HG02852 (cell line): Measurements from ENCODE around the gene ANKRD50.
A peak's percentile ranks its signal among the peaks of the same experiment; 100 is the strongest.

Experiments used
- ATAC-seq: cut with Tn5 transposase; IDR thresholded peaks from one replicate; pipeline ENCODE4 v1.9.1; 2021; ENCODE audit warnings: mild to moderate bottlenecking, moderate library complexity; ENCODE audit not compliant: unreplicated experiment

The ANKRD50 gene

DNA sequence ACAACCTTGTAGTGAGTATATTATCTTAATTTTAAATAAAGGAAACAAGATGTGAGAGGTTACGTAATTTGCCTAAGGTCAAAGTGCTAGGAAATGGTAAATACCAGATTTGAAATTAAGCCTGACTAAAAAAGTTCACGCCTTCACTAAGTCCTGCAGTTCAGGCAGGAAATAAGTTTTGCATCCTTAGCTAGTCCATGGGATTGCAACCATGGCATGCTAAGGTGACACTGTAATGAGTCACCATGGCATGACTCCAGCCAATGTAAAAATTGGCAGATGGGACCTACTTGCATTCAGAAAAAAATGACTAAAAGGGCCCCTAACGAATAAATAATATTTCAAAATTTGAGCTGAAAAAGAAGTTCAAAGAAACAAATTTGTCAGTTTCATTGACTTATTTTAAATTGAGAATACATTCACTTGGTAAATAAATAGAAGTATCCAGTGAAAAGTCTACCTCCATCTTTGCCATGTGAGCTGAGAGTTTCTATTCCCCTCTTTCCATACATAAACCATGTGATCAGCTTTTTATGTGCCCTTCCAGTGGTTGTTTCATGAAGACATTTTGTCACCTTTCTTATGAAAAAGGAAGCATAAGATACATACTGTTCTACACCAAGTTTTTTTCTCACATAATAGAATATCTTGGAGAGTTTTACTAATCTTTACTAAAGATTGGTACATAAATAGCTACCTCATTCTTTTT is 72.4 kb downstream of the ANKRD50 start:
- ATAC-seq, result no peak

DNA sequence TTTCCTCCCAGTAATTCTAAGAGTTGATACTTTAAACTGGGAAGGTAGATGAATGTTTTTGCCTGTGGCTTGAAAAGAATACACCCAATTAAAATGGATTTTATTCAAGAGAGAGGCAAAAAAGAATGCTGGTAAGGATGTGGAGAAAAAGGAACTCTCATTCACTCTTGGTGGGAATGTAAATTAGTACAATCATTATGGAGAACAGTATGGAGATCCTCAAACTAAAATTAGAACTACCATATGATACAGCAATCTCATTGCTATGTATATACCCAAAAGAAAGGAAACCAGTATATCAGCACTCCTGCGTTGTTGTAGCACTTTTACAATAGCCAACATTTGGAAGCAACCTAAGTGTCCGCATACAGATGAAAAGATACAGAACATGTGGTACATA is 75.2 kb downstream of the ANKRD50 start:
- ATAC-seq, result no peak

DNA sequence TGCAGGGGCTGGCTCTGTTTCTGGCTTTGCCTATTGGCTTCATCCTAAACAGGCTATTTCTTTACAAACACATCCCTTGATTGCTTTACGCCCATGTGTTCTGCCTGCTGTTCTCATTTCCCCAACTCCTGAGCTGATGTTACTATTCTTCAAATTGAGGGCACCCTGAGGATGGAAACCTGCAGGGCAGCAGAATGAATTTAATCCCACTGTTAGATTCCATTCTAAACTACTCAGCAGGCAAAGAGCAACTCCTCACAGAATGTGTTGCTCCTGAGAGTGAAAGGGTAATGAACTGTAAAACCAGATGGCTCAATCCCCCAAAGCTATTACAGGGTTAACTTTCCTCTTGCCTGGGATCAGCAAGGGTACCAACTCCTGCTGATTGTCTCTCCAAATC is 75.7 kb downstream of the ANKRD50 start:
- no peak for ATAC-seq

DNA sequence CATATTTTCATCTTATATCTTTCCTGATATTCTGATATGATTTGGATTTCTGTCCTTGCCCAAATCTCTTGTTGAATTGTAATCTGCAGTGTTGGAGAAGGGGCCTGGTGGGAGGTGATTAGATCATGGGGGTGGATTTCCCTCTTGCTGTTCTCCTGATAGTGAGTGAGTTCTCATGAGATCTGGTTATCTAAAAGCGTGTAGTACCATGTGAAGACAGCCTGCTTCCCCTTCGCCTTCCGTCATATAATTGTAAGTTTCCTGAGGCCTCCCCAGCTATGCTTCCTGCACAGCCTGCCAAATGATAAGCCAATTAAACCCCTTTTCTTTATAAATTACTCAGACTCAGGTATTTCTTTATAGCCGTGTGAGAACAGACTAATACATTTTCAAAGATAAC is 77.2 kb downstream of the ANKRD50 start:
- ATAC-seq, result no peak

DNA sequence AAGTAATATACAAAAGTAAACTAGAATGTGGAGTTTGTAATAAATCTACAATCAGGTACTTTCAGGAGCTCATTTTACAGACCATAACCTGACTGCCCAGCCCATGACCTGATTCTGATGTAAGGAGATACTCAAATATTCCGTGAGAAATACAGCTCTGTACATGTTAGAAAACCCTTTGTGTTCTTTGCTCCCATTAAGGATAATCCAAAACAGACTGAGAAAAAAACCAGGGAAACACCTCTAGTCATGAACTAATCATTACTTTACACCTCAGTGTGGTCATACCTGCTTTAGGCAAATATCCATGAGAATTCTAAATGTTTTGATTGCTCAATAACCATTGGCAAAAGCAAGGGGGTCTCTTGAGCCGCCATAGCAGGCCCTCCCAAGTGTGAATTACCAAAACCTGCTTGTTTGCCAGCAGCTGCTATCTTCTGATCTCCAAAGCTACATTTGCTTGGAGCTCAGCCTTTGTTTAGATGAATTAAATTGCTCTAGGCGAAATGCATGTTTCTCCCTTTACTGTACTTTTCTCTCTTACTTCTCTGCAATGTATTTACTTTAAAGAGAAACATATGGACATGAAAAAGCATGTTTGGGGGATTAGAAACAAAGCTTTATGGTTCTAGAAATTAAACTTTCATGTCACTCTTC is 79.1 kb downstream of the ANKRD50 start:
- ATAC-seq, result no peak

DNA sequence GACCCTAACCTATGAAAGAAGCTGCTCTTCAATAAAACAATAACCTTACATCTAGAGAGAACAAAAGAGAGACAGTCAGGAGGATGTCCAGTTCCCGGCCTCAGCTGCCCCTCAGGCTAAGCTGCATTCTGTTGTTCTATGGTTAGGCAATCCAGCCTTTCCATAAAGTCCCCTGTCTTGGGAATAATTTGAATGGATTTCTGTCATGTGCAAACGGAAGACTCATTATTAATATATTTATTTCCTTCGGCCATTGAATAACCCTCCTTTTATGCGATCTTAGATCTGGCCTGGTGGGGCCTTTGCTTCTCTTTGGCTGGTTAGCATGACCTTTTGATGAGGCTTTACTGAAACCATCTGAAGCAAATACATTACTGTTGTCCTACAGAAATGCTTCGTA is 80.1 kb downstream of the ANKRD50 start:
- no peak for ATAC-seq

DNA sequence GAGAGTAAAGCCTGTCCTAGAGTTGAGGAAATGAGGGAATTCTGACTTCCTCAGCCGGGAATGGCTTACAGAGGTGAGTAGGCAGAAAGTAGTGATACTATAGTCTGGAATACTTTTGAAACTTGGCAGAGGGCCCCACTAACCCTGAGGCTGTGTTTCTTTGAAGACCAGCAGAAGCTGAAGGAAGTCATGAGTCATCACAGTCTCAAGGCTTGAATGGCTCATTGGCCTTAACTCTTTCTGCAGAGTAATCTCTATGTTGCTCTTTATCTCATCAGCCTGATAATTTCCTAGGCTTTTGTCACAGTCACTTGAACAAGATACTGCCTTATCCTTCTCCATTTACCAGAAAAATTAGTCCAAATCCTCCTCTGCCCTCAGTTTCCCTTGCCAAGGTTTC is 80.8 kb downstream of the ANKRD50 start:
- peak; percentile 99 for ATAC-seq

DNA sequence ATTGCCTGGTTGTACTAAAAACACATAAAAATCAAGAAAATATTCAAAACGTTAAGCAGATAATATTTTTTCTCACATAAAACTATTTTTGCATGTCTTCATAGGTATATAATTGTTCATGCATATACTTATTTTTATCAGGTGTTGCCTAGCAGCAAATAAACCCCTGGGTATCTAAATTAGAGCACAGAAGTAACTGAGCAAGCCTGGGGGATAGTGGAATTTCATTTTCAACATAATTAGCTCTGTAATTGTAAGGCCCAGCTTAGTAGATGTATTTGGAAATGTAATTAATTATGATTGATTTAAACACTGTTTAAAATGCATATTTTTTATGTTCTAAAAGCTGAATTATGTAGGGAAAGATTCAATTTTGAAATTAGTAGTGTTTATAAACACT is 82.9 kb downstream of the ANKRD50 start:
- ATAC-seq, result no peak
